Ectodermal cell (in vitro differentiated cells): ENCODE results near the gene EGFL8.
"Not testable (repeated sequence)": the region's sequence is repeated elsewhere in the genome, so short reads cannot be mapped to it uniquely, and the experiment has no call there.

ENCODE experiments used
- H3K27ac ChIP-seq: 2 replicates; pipeline ENCODE4 v1.7.0; 2013; ENCODE audit warnings: mild to moderate bottlenecking, low read depth, low read length; ENCODE audit not compliant: insufficient read depth, poor library complexity, severe bottlenecking
- H3K27me3 ChIP-seq: 2 replicates; pipeline ENCODE4 v1.7.0; 2013; ENCODE audit warnings: mild to moderate bottlenecking, low read length; ENCODE audit not compliant: insufficient read depth, control insufficient read depth, poor library complexity, severe bottlenecking
- H3K36me3 ChIP-seq: one replicate; pipeline ENCODE4 v1.7.0; 2013; ENCODE audit warnings: low read length; ENCODE audit not compliant: control insufficient read depth, insufficient read depth
- H3K4me1 ChIP-seq: one replicate; pipeline ENCODE4 v1.7.0; 2013; ENCODE audit warnings: low read length; ENCODE audit not compliant: control insufficient read depth, insufficient read depth
- H3K4me3 ChIP-seq: 2 replicates; pipeline ENCODE4 v1.7.0; 2013; ENCODE audit warnings: low read depth, low read length, control low read depth; ENCODE audit not compliant: insufficient read depth
- H3K9me3 ChIP-seq: 2 replicates; pipeline ENCODE4 v1.7.0; 2013; ENCODE audit warnings: mild to moderate bottlenecking, low read length, moderate library complexity; ENCODE audit not compliant: control insufficient read depth
- WGBS, 2 experiments: methylation state at CpG; one replicate each; pipeline ENCODE4 v1.1.7; 2013; ENCODE audit warnings: missing lambda C conversion rate in 2 of 2; 5-methylcytosine and 5-hydroxymethylcytosine counted together

The EGFL8 gene

GRCh38 chr6:32182555-32182981, 18.2 kb downstream of the EGFL8 start:
- WGBS, 2 experiments = 95 to 96% methylated on average over 10 of the region's 10 CpGs
- H3K36me3 ChIP-seq = peaks cover 25% of the 10 kb centered on the region

GRCh38 chr6:32183030-32183429, 18.6 kb downstream of the EGFL8 start:
- Histone ChIP-seq H3K36me3 (peaks cover 27% of the 10 kb centered on the region), H3K9me3 (no peaks in the 10 kb centered on the region), H3K4me3 (no peak overlapping the region), H3K27ac (no peak overlapping the region), H3K27me3 (no peaks in the 10 kb centered on the region), H3K4me1 (peaks cover 10% of the 10 kb centered on the region)
- WGBS, 2 experiments = 90 to 96% methylated on average over 3 of the region's 3 CpGs

More at GRCh38 chr6:32182555-32182981, 18.2 kb downstream of the EGFL8 start:
- Histone ChIP-seq H3K27ac (no peak overlapping the region), H3K4me1 (peaks cover 10% of the 10 kb centered on the region), H3K27me3 (no peaks in the 10 kb centered on the region), H3K4me3 (no peak overlapping the region), H3K9me3 (no peaks in the 10 kb centered on the region)

- Histone ChIP-seq H3K27ac (no peak overlapping the region), H3K9me3 (no peaks in the 10 kb centered on the region), H3K27me3 (no peaks in the 10 kb centered on the region), H3K4me3 (no peak overlapping the region), H3K4me1 (peaks cover 15% of the 10 kb centered on the region), H3K36me3 (peaks cover 27% of the 10 kb centered on the region)
- 92 to 93% methylated on average over 15 of the region's 15 CpGs for WGBS, 2 experiments
Observed at GRCh38 chr6:32183483-32184083, 19.2 kb downstream of the EGFL8 start.

GRCh38 chr6:32184084-32184640, 19.8 kb downstream of the EGFL8 start, which contains the start of gene AGER:
Gene AGER (minus strand): TSS chr6:32184253. CDS start chr6:32184222, 31 bp downstream.
- Histone ChIP-seq H3K4me1 (peaks cover 15% of the 10 kb centered on the region), H3K9me3 (no peaks in the 10 kb centered on the region), H3K27me3 (no peaks in the 10 kb centered on the region), H3K4me3 (no peak within 1 kb of the TSS), H3K27ac (no peak within 1 kb of the TSS), H3K36me3 (peaks cover 27% of the 10 kb centered on the region)
- 85 to 87% methylated on average over 6 of the region's 6 CpGs for WGBS, 2 experiments

- H3K9me3 ChIP-seq, H3K4me3 ChIP-seq, H3K27ac ChIP-seq, H3K27me3 ChIP-seq: not testable (repeated sequence)
- peaks cover 27% of the 10 kb centered on the region for H3K36me3 ChIP-seq
- 31 to 38% methylated on average over 10 to 11 of the region's 11 CpGs for WGBS, 2 experiments
- H3K4me1 ChIP-seq = peaks cover 13% of the 10 kb centered on the region
Observed at GRCh38 chr6:32185681-32186131, 21.3 kb downstream of the EGFL8 start.

GRCh38 chr6:32186151-32186840, 21.9 kb downstream of the EGFL8 start:
- WGBS, 2 experiments = 90 to 93% methylated on average over 10 of the region's 10 CpGs
- Histone ChIP-seq H3K36me3 (peaks cover 27% of the 10 kb centered on the region), H3K4me1 (peaks cover 16% of the 10 kb centered on the region)
- H3K27me3 ChIP-seq, H3K9me3 ChIP-seq, H3K27ac ChIP-seq, H3K4me3 ChIP-seq: not testable (repeated sequence)

- WGBS, 2 experiments = 96% methylated on average over 12 of the region's 12 CpGs
- H3K27ac ChIP-seq = no peak overlapping the region
- no peaks in the 10 kb centered on the region for H3K27me3 ChIP-seq
- H3K36me3 ChIP-seq = peaks cover 24% of the 10 kb centered on the region
- H3K4me3 ChIP-seq = no peak overlapping the region
- H3K9me3 ChIP-seq = no peaks in the 10 kb centered on the region
- H3K4me1 ChIP-seq = peaks cover 23% of the 10 kb centered on the region
Observed at GRCh38 chr6:32187009-32187709, 22.8 kb downstream of the EGFL8 start.

- not testable (repeated sequence) for H3K9me3 ChIP-seq, H3K27ac ChIP-seq, H3K27me3 ChIP-seq
- Histone ChIP-seq H3K36me3 (peaks cover 20% of the 10 kb centered on the region), H3K4me1 (peaks cover 30% of the 10 kb centered on the region), H3K4me3 (peak overlapping the region; percentile 58)
- WGBS, 2 experiments = 91% methylated on average over 18 of the region's 18 CpGs
Observed at GRCh38 chr6:32187725-32188380, 23.5 kb downstream of the EGFL8 start.

GRCh38 chr6:32188381-32189068, 24.1 kb downstream of the EGFL8 start:
- H3K27me3 ChIP-seq = no peaks in the 10 kb centered on the region
- no peak overlapping the region for H3K27ac ChIP-seq
- 36 to 44% methylated on average over 12 to 13 of the region's 13 CpGs for WGBS, 2 experiments
- peaks cover 16% of the 10 kb centered on the region for H3K36me3 ChIP-seq
- peak overlapping the region; percentile 58 for H3K4me3 ChIP-seq
- H3K9me3 ChIP-seq = no peaks in the 10 kb centered on the region
- peaks cover 30% of the 10 kb centered on the region for H3K4me1 ChIP-seq
